GM23338 (cell line): ENCODE results near the gene RAB12.

Source experiments
- CREB1 ChIP-seq: fragments of 250-450 bp; sonication (Bioruptor Pico); IDR thresholded peaks from 2 replicates; pipeline ENCODE4 v1.5.0; 2020; ENCODE audit warnings: low read depth, mild to moderate bottlenecking, moderate library complexity
- EZH2 ChIP-seq: fragments of 200-600 bp; sonication (generic); IDR thresholded peaks from one replicate; pipeline ENCODE4 v1.8.0; 2017; ENCODE audit warnings: antibody characterized with exemption, mild to moderate bottlenecking, low read depth; ENCODE audit not compliant: unreplicated experiment
- EZH2phosphoT487 ChIP-seq: fragments of 200-600 bp; sonication (generic); IDR thresholded peaks from one replicate; pipeline ENCODE4 v1.8.1; 2018; ENCODE audit warnings: antibody characterized with exemption; ENCODE audit not compliant: unreplicated experiment
- JUNB ChIP-seq: IDR thresholded peaks from one replicate; pipeline ENCODE4 v1.6.1; 2016; ENCODE audit warnings: antibody characterized with exemption; ENCODE audit not compliant: unreplicated experiment
- NANOG ChIP-seq: IDR thresholded peaks from 2 replicates; pipeline ENCODE4 v1.6.1; 2016; ENCODE audit warnings: antibody characterized with exemption, borderline replicate concordance
- POLR2AphosphoS5 ChIP-seq: IDR thresholded peaks from 2 replicates; pipeline ENCODE4 v1.6.1; 2016; ENCODE audit warnings: antibody characterized with exemption, low read depth
- STAT1 ChIP-seq: IDR thresholded peaks from one replicate; pipeline ENCODE4 v1.6.1; 2016; ENCODE audit warnings: antibody characterized with exemption; ENCODE audit not compliant: unreplicated experiment
- ZNF114 ChIP-seq: fragments of 250-450 bp; sonication (Bioruptor Pico); IDR thresholded peaks from 2 replicates; pipeline ENCODE4 v1.5.0; 2020; ENCODE audit warnings: mild to moderate bottlenecking, moderate library complexity
- ZNF331 ChIP-seq: fragments of 250-450 bp; sonication (Bioruptor Pico); IDR thresholded peaks from 2 replicates; pipeline ENCODE4 v1.5.0; 2020; ENCODE audit warnings: low read depth, mild to moderate bottlenecking, moderate library complexity
- ZNF462 ChIP-seq: fragments of 250-450 bp; sonication (Bioruptor Pico); IDR thresholded peaks from 2 replicates; pipeline ENCODE4 v1.5.0; 2020; ENCODE audit warnings: mild to moderate bottlenecking, moderate library complexity
- TF ChIP-seq, protein P1 (sequence below), 2 experiments: fragments of 200-600 bp in 1 of 2; sonication (generic) in 1 of 2; conservative IDR thresholded peaks; 2 replicates each; pipeline versions ENCODE4 v1.5.1 to v1.6.1; 2016 to 2017; ENCODE audit warnings: antibody characterized with exemption in 2 of 2, low read depth in 2 of 2, mild to moderate bottlenecking in 2 of 2, moderate library complexity in 1 of 2
- TF ChIP-seq, protein P2 (sequence below): IDR thresholded peaks from one replicate; pipeline ENCODE4 v1.6.1; 2018; ENCODE audit warnings: antibody characterized with exemption; ENCODE audit not compliant: unreplicated experiment
- TF ChIP-seq, protein P3 (sequence below): IDR thresholded peaks from 2 replicates; pipeline ENCODE4 v1.6.1; 2016; ENCODE audit warnings: antibody characterized with exemption

GRCh38 chr18:8685914-8686216 lies 76.6 kb downstream of the RAB12 start:
- TF ChIP-seq, protein P1, sequence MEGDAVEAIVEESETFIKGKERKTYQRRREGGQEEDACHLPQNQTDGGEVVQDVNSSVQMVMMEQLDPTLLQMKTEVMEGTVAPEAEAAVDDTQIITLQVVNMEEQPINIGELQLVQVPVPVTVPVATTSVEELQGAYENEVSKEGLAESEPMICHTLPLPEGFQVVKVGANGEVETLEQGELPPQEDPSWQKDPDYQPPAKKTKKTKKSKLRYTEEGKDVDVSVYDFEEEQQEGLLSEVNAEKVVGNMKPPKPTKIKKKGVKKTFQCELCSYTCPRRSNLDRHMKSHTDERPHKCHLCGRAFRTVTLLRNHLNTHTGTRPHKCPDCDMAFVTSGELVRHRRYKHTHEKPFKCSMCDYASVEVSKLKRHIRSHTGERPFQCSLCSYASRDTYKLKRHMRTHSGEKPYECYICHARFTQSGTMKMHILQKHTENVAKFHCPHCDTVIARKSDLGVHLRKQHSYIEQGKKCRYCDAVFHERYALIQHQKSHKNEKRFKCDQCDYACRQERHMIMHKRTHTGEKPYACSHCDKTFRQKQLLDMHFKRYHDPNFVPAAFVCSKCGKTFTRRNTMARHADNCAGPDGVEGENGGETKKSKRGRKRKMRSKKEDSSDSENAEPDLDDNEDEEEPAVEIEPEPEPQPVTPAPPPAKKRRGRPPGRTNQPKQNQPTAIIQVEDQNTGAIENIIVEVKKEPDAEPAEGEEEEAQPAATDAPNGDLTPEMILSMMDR (conservative IDR thresholded peaks at IDR 0.05; ENCODE audit: low read depth in 2 of 2) = no peak
- TF ChIP-seq ZNF114 (CRISPR knock-in tag) = no peak
- no peak for TF ChIP-seq POLR2AphosphoS5
- TF ChIP-seq EZH2phosphoT487 = no peak
- no peak for TF ChIP-seq EZH2
- TF ChIP-seq, protein P2, sequence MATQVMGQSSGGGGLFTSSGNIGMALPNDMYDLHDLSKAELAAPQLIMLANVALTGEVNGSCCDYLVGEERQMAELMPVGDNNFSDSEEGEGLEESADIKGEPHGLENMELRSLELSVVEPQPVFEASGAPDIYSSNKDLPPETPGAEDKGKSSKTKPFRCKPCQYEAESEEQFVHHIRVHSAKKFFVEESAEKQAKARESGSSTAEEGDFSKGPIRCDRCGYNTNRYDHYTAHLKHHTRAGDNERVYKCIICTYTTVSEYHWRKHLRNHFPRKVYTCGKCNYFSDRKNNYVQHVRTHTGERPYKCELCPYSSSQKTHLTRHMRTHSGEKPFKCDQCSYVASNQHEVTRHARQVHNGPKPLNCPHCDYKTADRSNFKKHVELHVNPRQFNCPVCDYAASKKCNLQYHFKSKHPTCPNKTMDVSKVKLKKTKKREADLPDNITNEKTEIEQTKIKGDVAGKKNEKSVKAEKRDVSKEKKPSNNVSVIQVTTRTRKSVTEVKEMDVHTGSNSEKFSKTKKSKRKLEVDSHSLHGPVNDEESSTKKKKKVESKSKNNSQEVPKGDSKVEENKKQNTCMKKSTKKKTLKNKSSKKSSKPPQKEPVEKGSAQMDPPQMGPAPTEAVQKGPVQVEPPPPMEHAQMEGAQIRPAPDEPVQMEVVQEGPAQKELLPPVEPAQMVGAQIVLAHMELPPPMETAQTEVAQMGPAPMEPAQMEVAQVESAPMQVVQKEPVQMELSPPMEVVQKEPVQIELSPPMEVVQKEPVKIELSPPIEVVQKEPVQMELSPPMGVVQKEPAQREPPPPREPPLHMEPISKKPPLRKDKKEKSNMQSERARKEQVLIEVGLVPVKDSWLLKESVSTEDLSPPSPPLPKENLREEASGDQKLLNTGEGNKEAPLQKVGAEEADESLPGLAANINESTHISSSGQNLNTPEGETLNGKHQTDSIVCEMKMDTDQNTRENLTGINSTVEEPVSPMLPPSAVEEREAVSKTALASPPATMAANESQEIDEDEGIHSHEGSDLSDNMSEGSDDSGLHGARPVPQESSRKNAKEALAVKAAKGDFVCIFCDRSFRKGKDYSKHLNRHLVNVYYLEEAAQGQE = no peak
- TF ChIP-seq ZNF331 (CRISPR knock-in tag) = no peak
- TF ChIP-seq ZNF462 = no peak
- TF ChIP-seq JUNB = no peak
- TF ChIP-seq CREB1 (CRISPR knock-in tag) = no peak
- no peak for TF ChIP-seq STAT1
- TF ChIP-seq, protein P3, sequence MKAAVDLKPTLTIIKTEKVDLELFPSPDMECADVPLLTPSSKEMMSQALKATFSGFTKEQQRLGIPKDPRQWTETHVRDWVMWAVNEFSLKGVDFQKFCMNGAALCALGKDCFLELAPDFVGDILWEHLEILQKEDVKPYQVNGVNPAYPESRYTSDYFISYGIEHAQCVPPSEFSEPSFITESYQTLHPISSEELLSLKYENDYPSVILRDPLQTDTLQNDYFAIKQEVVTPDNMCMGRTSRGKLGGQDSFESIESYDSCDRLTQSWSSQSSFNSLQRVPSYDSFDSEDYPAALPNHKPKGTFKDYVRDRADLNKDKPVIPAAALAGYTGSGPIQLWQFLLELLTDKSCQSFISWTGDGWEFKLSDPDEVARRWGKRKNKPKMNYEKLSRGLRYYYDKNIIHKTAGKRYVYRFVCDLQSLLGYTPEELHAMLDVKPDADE = no peak
- no peak for TF ChIP-seq NANOG
